GM19328 (cell line): ENCODE measurements around the gene ARMC10.
"Not testable (repeated sequence)": the region's sequence is repeated elsewhere in the genome, so short reads cannot be mapped to it uniquely, and the experiment has no call there.

Source experiments
- ATAC-seq: cut with Tn5 transposase; IDR thresholded peaks from one replicate; pipeline ENCODE4 v1.9.1; 2021; ENCODE audit warnings: mild to moderate bottlenecking, moderate library complexity; ENCODE audit not compliant: unreplicated experiment

The ARMC10 gene

GRCh38 chr7:103121641-103122040, 46.7 kb downstream of the ARMC10 start:
- ATAC-seq, result no peak

- ATAC-seq, result no peak
Measured at GRCh38 chr7:103123529-103123928, 48.6 kb downstream of the ARMC10 start.

GRCh38 chr7:103124429-103124979, 49.6 kb downstream of the ARMC10 start:
- ATAC-seq, result no peak

- no peak for ATAC-seq
Measured at GRCh38 chr7:103127006-103127405, 52.1 kb downstream of the ARMC10 start.

- ATAC-seq, result no peak
Measured at GRCh38 chr7:103129702-103130549, 55.0 kb downstream of the ARMC10 start.

GRCh38 chr7:103130901-103131624, 56.1 kb downstream of the ARMC10 start:
- no peak for ATAC-seq

GRCh38 chr7:103132995-103133688, 58.2 kb downstream of the ARMC10 start:
- ATAC-seq, result no peak

- no peak for ATAC-seq
Measured at GRCh38 chr7:103134836-103135554, 60.1 kb downstream of the ARMC10 start.

GRCh38 chr7:103140061-103140460, 65.1 kb downstream of the ARMC10 start:
- ATAC-seq, result no peak

GRCh38 chr7:103140685-103141084, 65.7 kb downstream of the ARMC10 start:
- ATAC-seq, result no peak

- no peak for ATAC-seq
Measured at GRCh38 chr7:103141753-103142404, 66.9 kb downstream of the ARMC10 start.

GRCh38 chr7:103142494-103142893, 67.6 kb downstream of the ARMC10 start:
- ATAC-seq, result no peak

GRCh38 chr7:103143868-103144267, 68.9 kb downstream of the ARMC10 start:
- ATAC-seq, result no peak

- not testable (repeated sequence) for ATAC-seq
Measured at GRCh38 chr7:103144754-103145153, 69.8 kb downstream of the ARMC10 start.

- no peak for ATAC-seq
Measured at GRCh38 chr7:103148131-103148993, 73.4 kb downstream of the ARMC10 start.
